ENCODE measurements around the gene MAPK12.
A peak's percentile ranks its signal among the peaks of the same experiment; 100 is the strongest.

Gene MAPK12

GRCh38 chr22:50261615-50262459 is at the start of gene MAPK12:
Gene MAPK12, minus strand, starts transcription at chr22:50261683. Its CDS starts 174 bp downstream, at chr22:50261509.
- DNase-seq: no peak

GRCh38 chr22:50310949-50311444 is 49.5 kb upstream of the MAPK12 start:
- no peak for DNase-seq

- no peak for DNase-seq
Observed at GRCh38 chr22:50310031-50310722, 48.7 kb upstream of the MAPK12 start.

GRCh38 chr22:50309601-50309991 is 48.1 kb upstream of the MAPK12 start:
- no peak for DNase-seq

GRCh38 chr22:50308986-50309600 is 47.6 kb upstream of the MAPK12 start:
- DNase-seq: no peak

- no peak for DNase-seq
Observed at GRCh38 chr22:50308597-50308935, 47.1 kb upstream of the MAPK12 start.

GRCh38 chr22:50307890-50308596 is 46.6 kb upstream of the MAPK12 start:
- DNase-seq: no peak

GRCh38 chr22:50306753-50307749 is 45.6 kb upstream of the MAPK12 start, which contains the start of gene PLXNB2:
Gene PLXNB2, minus strand, starts transcription at chr22:50307646. Its CDS starts 17,062 bp downstream, at chr22:50290584.
- DNase-seq: no peak

GRCh38 chr22:50305923-50306566 is 44.6 kb upstream of the MAPK12 start:
- DNase-seq: peak; percentile 78

GRCh38 chr22:50305393-50305922 is 44.0 kb upstream of the MAPK12 start:
- no peak for DNase-seq

GRCh38 chr22:50304528-50305392 is 43.3 kb upstream of the MAPK12 start:
- peak; percentile 86 for DNase-seq

- no peak for DNase-seq
Observed at GRCh38 chr22:50303848-50304527, 42.5 kb upstream of the MAPK12 start.

- no peak for DNase-seq
Observed at GRCh38 chr22:50303515-50303847, 42.0 kb upstream of the MAPK12 start.

- DNase-seq: no peak
Observed at GRCh38 chr22:50302564-50302963, 41.1 kb upstream of the MAPK12 start.

- no peak for DNase-seq
Observed at GRCh38 chr22:50302041-50302541, 40.6 kb upstream of the MAPK12 start.

- no peak for DNase-seq
Observed at GRCh38 chr22:50301581-50301991, 40.1 kb upstream of the MAPK12 start.

- DNase-seq: no peak
Observed at GRCh38 chr22:50300620-50301257, 39.3 kb upstream of the MAPK12 start.

GRCh38 chr22:50299785-50300619 is 38.5 kb upstream of the MAPK12 start:
- no peak for DNase-seq
